GM19351 (cell line): ENCODE results near the gene LY6G5C.

Experiments used
- ATAC-seq: cut with Tn5 transposase; IDR thresholded peaks from one replicate; pipeline ENCODE4 v1.9.1; 2021; ENCODE audit warnings: mild to moderate bottlenecking, moderate library complexity; ENCODE audit not compliant: unreplicated experiment

LY6G5C gene, protein sequence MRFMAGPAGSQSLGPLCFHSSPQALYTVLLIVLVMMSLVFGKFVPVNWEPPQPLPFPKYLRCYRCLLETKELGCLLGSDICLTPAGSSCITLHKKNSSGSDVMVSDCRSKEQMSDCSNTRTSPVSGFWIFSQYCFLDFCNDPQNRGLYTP

DNA sequence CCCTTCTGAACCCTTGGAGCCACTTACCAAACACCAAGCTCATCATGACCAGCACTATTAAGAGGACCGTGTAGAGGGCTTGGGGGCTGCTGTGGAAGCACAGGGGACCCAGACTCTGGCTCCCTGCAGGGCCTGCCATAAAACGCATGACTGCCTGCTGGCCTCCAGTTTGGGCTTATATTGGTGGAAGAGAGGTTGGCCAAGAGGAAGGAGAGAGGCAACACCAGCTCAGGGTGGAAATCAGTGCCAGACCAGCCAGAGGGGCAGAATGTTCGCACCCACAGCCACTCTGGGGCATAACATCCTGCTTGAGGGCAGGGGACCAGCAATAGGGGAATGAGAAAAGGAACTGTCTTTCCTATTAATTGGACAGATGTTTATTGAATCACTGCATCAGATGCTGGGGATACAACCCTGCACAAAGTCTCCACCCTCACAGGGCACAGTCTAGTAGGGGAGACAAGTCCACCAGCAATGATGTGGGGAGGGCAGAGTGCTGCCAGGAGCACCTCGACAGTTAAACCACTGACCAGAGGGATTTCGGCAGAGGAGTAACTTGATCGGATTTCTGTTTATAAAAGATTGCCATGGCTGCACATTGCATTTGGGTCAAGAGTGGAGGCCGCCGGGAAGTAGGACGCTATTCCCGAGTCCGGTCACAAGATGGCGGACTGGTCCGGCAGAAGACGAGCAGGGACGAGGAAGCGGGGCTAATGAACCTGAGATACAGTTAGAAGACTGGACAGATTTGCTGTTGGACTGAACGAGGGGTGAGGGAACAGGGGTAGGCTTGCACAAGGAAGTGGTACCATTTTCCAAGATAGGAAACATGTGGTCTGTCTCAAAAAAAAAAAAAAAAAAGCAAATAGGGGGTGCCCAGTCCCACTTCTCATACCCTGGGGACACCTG lies at the start of gene LY6G5C:
LY6G5C (minus strand) TSS at position 842 of the 909 bp plus-strand sequence; CDS start at position 148, 694 bp downstream.
- no peak for ATAC-seq

DNA sequence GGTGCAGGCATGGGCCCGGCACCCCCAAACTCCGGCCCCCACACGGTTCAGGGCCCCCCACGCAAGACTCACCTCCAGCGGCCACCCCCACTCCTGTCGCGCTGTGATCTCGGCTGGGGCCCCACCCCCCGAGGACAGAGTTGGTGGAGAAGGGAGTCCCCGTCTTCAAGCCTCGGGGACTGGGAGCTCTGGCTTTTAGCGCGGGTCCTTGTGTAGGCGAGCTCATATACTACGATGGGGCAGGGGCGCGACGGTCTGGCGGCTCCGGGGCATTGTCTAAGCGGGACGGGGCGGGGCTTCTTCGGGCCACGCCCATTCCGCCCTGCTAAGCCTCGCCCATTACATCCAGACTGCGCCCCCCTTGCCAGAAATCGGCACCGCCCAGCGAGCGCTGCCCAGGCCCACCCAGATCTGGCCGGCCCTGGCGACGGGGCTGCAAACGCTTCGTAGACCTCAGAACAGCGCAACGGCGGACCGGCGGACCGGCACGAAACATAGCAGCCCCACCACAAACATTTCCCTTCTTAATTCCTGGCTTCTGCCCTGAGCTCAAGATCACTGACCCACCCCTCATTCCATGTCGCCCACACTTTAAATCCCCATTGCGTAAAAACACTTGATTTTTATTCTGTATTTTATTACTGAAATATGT lies 49.2 kb upstream of the LY6G5C start:
- no peak for ATAC-seq

DNA sequence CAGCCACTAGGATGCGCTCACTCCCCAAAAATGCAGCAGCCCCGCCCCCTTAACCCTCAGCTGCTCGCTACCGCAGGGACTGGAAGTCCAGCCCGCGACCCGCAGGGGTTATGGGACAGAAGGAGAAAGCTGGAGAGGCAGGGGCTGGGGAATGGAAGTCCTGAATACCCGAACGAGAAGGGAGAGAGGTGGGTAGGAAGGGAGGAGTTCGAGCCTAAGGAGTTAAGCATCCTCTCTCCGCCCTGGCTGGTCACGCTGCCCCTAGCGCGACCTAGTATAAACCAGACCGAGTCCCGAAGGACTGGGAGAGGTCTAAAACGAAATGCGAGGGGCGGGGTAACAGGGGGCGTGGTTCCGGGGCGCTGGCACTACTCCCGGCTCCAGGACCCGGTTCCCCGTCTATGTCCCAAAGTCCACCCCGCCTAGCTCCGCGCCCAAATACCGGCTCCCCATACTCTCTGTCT lies 48.7 kb upstream of the LY6G5C start:
- ATAC-seq = no peak

DNA sequence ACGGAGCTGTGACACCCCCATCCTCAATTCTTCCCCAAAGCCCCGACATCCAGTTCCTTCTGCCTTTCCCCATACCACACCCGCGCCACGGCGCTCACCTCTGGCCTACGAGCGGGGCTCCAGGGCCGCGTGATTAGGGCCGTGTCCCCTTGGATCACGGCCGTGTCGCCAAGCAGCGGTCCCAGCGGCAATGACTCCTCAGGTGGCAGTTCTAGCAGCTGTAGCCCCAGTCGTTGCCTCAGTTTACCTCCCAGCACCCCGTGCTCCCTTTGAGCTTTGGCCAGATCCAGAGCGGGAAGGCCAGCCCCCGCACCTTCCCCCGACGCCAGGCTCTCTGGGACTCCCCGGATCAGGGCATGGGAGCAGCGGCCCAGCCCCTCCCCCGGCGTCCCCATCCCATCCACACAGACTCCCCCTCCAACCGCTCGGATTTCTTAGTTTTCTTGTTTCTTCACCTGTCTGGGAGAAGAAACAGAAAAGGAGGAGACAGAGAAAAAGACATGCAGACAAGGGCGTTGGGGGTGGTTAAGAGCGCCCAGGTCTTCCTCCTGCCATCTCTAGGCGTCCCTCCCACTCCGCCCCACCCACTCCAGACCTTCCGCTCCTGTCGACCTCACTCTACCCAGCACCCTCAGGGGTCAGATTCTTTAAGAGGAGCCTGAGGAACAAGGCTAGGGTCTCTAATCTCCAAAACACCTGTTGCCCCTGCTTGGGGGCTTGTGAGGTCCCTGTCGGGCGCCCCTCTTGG lies 48.1 kb upstream of the LY6G5C start, which contains the start of gene DDAH2:
DDAH2 (minus strand) TSS at position 533 of the 748 bp plus-strand sequence; CDS start at position 395, 138 bp downstream.
- ATAC-seq = no peak

DNA sequence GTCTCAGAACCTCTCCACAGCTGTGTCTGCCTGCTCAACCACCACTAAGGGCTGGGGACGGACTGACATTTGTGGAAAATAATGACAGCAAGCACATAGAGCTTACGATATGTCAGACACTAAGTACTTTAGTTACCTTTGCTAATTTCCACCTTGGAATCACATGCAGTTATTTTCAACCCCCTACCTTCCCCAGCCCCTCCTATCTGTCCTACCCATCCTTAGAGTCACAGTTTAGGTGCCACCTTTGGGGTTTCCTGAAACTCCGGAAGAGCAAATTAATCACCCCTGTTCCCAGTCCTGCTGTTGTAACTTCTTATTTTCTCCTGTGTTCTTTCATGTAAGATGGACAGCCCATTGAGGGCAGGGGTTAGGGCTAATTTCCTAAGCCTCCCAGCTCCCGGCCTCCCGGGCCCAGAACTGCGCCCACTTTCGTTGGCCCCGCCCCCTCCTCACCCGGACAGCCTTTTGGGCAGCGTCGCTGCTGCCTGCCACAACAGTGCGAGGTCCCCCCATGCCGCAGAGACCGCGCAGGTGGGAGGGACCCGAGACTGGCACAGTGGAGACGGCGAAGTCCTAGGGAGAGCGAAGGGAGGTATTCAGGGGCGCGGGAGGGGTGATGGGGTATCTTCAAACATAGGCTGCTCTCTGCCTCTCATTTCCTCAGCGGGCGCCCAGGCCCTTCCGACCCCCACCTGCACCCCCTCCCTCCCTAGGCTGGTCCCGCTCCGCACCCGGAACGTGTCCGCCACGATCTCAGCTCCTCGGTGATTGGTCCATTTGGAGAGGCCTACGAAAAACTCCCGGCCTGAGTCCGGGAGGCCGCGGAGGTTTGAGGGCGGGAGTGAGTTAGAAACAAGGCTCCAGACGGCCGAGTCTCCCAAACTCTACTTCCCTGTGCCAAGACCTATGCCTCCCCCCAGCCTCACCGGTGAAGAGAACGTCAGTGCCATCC lies 47.1 kb upstream of the LY6G5C start:
- ATAC-seq = no peak

DNA sequence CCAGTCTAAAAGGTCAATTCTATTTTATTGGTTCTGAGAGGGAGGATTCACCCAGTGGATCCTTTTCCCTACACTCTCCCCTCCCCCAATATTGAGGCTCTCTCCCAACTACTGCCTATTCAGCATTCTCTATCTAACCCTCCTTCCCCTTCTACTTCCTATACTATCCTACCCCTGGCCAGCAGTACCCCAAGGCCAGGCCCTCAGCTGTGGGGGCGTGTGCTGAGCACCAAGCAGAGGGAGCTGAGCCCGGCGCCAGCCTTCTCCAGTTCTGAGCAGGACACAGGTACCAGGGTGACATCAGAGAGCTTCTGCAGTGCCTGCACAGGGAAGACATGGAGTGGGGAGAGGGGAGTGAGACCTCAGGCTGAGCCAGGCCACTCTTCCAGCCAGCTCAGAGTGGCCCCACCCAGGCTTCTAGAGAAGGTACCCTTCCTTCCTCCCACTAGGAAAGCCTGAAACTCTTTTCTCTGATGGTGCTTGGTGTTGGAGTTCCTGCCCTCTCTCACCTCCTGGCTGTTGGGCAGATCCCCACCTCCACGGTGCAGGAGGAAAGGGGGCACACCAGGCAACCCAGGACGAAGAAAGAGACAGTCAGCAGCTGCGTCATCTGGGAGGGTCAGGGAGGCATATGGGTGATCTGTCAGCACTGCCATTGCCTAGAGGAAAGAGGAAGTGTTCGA lies 46.3 kb upstream of the LY6G5C start:
- ATAC-seq = peak; percentile 73

DNA sequence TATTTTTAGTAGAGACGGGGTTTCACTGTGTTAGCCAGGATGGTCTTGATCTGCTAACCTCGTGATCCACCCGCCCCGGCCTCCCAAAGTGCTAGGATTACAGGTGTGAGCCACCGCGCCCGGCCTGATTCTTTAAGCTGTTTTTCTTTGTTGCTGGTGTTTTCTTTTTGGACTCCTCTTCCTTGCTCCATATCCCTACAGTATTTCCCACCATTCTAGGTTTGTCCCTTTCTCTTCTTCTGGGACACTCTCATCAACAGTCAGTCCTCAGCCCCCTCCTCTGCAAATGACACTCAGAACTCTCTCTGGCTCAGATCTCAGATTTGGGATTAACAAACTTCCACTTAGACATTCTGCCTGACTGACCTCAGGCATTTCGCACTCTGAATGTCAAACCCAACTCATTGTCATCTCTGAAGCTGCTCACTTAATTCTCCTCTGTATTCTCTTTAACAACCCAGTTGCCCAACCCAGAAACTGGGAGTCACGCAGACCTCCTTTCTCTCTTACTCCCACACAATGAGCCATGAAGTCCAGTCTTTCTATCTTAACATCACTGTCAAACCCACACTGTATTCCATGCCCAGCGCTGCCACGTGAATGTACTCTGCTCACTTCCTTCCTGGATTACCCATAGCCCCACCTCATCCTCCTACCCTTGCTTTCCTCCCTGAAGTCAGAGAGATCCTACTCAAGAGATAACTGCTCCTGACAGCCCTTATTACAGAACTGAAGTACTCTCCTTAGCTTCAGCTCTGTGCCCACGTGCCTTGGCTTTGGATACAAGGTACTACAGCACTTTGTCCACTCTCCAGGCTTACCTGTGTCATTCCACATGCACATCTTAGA lies 44.9 kb upstream of the LY6G5C start:
- ATAC-seq = no peak

DNA sequence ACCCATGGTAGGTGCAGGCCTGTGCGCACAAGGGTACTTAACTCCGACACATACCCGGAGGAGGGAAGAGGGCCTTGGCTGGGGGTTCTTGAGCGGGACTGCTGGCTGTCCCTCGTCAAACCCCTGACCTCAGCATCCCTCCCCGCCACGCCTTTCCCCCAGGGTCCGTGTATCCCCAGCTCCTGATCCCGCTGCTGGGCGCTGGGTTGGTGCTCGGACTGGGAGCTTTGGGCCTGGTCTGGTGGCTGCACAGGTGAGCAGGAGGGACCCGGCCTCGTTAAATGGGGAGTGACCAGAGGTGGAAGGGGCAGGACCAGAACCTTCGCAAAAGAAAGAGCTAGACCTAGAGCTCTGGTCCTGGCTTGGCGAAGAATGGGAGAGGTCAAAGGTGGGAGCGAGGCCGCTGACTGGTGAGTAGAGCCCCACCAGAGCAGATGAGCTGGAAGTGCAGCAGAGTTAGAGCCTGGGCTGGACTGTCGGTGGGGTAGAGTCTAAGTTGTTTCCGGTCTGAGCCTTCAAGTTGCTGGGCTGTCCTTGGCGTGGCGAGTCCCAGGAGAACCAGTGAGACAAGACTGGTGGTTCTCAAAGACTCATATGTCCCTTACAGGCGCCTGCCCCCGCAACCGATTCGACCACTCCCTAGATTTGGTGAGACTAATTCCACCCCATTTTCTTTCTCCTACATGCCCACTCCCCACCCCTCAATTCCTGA lies 43.3 kb upstream of the LY6G5C start:
- ATAC-seq = no peak

DNA sequence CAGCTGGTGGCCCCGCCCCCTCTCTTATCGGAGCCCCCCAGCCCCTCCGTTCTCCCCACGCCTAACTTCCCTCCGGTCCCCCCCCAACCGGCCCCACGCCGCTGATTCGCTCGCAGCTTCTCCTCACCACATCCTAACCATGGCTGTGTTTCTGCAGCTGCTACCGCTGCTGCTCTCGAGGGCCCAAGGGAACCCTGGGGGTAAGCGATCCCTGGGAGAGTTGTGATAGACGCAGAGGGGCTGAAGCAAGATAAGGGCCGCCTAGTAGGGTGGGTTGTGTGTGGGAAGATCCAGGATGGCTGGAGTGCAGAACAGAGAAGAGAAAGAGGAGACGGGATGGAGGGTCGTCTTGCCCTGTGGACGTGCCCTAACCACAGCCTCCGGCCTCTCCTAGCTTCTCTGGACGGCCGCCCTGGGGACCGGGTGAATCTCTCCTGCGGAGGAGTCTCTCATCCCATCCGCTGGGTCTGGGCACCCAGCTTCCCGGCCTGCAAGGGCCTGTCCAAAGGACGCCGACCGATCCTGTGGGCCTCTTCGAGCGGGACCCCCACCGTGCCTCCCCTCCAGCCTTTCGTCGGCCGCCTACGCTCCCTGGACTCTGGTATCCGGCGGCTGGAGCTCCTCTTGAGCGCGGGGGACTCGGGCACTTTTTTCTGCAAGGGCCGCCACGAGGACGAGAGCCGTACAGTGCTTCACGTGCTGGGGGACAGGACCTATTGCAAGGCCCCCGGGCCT lies 42.5 kb upstream of the LY6G5C start, which contains the start of gene MPIG6B:
MPIG6B (plus strand) TSS at position 129 of the 735 bp plus-strand sequence; CDS start at position 140, 11 bp downstream.
- ATAC-seq = no peak

DNA sequence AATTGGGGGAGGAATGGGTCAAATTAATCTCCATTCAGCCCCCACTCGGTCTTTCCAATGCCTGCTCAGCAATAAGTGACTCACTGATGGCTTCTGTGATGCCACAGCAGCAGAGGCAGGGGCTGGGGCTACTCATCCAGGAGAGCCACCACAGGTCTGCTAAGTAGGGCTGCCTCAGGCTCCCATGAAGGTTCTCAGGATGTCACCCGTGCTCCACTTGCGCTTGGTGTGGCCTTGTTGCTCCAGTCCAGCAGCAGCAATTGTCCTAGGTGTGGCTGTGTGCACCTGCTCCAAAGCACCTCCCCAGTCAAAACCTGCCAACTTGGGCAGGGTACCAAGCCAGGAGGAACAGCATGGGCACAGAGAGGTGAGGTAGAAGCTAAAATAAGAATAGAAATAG lies 41.3 kb upstream of the LY6G5C start:
- ATAC-seq = no peak

DNA sequence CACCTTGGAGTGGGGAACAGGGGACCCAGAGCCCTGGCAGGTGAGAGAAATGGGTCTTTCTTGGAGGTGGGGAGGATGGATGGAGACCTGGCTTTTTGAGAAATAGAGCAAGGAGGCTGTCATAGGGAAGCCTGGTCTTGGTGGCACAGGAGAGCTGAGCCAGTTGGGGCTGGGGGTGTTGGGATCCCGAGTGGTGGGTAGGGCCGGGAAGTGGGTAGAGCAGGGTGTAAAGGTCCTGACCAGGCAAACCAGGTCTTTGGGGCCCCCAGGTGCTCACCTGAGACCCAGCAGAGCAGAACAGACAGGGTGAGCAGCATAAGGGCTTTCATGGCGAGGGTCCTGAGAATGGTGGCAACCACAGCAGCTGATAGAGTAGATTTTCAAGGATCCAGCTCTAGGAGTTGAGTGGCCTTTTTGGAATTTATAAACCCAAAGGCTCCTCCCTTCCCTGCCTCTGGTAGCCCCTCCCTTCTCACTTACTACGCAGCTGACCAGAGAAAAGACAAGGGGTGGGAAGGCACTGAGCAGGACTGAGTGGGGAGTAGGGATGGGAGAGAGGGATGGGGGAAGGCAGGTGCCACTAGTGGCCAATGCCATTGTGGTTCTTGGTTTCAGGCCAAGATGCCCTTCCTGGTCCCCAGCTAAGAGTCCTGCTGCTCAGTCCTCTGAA lies 40.6 kb upstream of the LY6G5C start, which contains the start of gene LY6G6C:
LY6G6C (minus strand) TSS at position 396 of the 670 bp plus-strand sequence; CDS start at position 329, 67 bp downstream.
- no peak for ATAC-seq

DNA sequence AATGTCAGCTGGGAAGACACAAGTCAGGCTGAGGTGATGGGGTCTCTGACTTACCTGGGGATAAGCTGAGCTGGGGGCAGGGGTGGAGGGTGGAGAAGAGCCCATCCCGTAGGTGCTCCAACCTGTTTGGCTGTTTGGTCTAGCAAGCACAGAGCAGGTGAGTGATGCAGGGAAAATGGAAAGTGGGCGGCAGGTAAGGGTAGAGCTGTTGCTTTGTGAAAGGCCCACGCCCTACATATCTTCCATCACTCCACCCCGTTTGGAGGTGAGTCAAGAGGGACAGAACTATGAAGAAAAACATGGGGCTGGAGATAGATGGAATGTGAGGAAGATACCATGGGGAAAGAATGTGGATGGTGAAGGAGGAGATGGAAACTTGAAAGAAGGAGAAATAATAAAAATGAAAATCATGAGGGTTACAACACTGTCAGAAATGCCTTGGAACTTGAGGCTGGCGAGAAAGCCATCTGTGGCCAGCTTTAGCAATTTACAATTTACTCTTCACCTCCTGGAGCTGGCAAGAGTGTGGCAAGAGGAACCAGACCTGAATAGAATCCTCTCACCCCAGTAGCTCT lies 39.4 kb upstream of the LY6G5C start:
- no peak for ATAC-seq

DNA sequence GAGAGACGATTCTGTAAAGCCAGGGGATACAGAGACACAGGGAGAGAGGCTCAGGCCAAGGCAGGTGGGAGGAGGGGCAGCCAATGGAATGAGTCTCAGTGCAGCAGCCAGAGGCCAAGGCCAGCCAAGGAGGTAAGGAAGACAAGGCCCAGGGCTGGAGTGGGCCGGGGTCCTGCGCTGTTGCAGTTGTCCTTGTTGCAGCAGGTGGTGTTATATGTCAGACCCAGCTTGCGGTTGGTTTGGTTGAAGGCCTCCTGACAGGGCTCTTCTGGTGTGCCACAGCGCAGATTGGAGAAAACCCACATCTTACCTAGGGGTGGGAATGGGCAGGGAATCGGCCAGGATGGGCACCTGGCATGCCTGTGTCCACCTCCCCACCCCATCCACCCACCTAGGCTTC lies 38.1 kb upstream of the LY6G5C start:
- no peak for ATAC-seq

DNA sequence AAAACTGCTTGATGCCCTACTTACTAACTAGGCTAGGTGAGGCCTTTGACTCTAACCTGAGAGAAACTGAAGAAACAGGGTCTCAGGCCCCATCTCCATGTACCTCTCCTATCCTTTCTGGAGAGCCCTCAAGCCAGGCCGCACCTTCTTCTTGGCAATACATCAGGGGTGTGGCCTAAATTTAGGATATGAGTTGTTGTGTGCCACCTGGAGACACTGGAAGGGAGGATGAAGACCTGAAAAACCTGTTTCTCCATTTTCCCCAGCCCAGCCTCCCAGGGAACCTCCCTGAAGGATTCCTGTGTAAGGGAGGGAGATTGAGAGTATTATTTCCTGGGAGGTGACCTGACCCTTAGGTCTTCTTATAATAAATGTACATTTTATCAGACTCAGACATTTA lies 37.4 kb upstream of the LY6G5C start:
- no peak for ATAC-seq

DNA sequence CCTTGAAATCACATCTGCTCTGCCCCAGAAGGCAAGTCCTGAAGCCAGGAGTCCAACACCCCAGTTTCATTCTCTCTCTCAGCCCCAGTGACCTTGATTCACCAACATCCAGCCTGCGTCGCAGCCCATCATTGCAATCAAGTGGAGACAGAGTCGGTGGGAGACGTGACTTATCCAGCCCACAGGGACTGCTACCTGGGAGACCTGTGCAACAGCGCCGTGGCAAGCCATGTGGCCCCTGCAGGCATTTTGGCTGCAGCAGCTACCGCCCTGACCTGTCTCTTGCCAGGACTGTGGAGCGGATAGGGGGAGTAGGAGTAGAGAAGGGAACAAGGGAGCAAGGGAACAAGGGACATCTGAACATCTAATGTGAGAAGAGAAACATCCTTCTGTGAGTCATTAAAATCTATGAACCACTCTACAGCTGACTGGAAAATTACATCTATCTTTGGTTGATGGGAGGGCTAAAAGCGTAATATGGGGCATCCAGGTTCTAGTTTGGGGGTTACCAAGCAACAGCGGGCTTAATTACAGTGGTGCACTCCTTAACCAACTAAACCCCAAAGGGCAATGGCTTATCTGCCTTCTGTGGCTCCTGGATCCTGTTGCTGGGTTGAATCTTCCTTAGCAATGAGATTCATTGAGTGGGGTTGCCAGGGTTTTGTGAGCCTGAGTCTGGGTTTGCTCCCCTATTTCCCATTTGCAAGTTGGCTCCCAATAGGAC lies 36.8 kb upstream of the LY6G5C start:
- no peak for ATAC-seq
